HEK293 (cell line): ENCODE results near the gene SH2D7.

ENCODE experiments used
- BCL11A ChIP-seq: fragments of 450-650 bp; formaldehyde crosslinking; IDR thresholded peaks from 2 replicates; pipeline ENCODE4 v1.5.1; 2016; ENCODE audit warnings: low read depth, missing biosample characterization, missing genetic modification characterization
- CTCF ChIP-seq: fragments of 450-650 bp; formaldehyde crosslinking; IDR thresholded peaks from 2 replicates; pipeline ENCODE4 v1.5.1; 2016; ENCODE audit warnings: missing biosample characterization, missing genetic modification characterization
- FEZF1 ChIP-seq: fragments of 450-650 bp; formaldehyde crosslinking; IDR thresholded peaks from 2 replicates; pipeline ENCODE4 v1.5.1; 2016; ENCODE audit warnings: missing biosample characterization, missing genetic modification characterization
- GLIS1 ChIP-seq: fragments of 450-650 bp; formaldehyde crosslinking; IDR thresholded peaks from 2 replicates; pipeline ENCODE4 v1.5.1; 2016; ENCODE audit warnings: missing biosample characterization, missing genetic modification characterization
- HOXD13 ChIP-seq: sonication (generic); formaldehyde crosslinking; IDR thresholded peaks from 2 replicates; pipeline ENCODE4 v1.8.0; 2022; ENCODE audit warnings: missing genetic modification reagents, borderline replicate concordance
- MZF1 ChIP-seq: fragments of 450-650 bp; formaldehyde crosslinking; IDR thresholded peaks from 2 replicates; pipeline ENCODE4 v1.5.1; 2017; ENCODE audit warnings: missing biosample characterization, missing genetic modification characterization, borderline replicate concordance
- PRDM1 ChIP-seq: fragments of 450-650 bp; formaldehyde crosslinking; IDR thresholded peaks from 2 replicates; pipeline ENCODE4; 2016; ENCODE audit warnings: missing biosample characterization, missing genetic modification characterization
- SCRT1 ChIP-seq: fragments of 450-650 bp; formaldehyde crosslinking; IDR thresholded peaks from 2 replicates; pipeline ENCODE4 v1.5.1; 2016; ENCODE audit warnings: missing biosample characterization, missing genetic modification characterization, borderline replicate concordance
- ZBTB7A ChIP-seq: fragments of 450-650 bp; formaldehyde crosslinking; IDR thresholded peaks from 2 replicates; pipeline ENCODE4 v1.5.1; 2016; ENCODE audit warnings: low read depth, missing biosample characterization, missing genetic modification characterization
- ZFP37 ChIP-seq: fragments of 450-650 bp; formaldehyde crosslinking; IDR thresholded peaks from 2 replicates; pipeline ENCODE4 v1.5.1; 2016; ENCODE audit warnings: missing biosample characterization, missing genetic modification characterization
- ZFP41 ChIP-seq: fragments of 450-650 bp; formaldehyde crosslinking; IDR thresholded peaks from 2 replicates; pipeline ENCODE4 v1.5.1; 2016; ENCODE audit warnings: missing biosample characterization, missing genetic modification characterization, borderline replicate concordance
- ZIC2 ChIP-seq: fragments of 450-650 bp; formaldehyde crosslinking; IDR thresholded peaks from 2 replicates; pipeline ENCODE4 v1.5.1; 2016; ENCODE audit warnings: missing biosample characterization, missing genetic modification characterization
- ZNF114 ChIP-seq: fragments of 450-650 bp; formaldehyde crosslinking; IDR thresholded peaks from 2 replicates; pipeline ENCODE4 v1.5.0; 2017; ENCODE audit warnings: missing biosample characterization, missing genetic modification characterization
- ZNF121 ChIP-seq: fragments of 450-650 bp; formaldehyde crosslinking; IDR thresholded peaks from 2 replicates; pipeline ENCODE4 v1.5.1; 2016; ENCODE audit warnings: missing biosample characterization, missing genetic modification characterization
- ZNF155 ChIP-seq: fragments of 450-650 bp; formaldehyde crosslinking; IDR thresholded peaks from 2 replicates; pipeline ENCODE4 v1.5.1; 2016; ENCODE audit warnings: missing biosample characterization, missing genetic modification characterization
- ZNF19 ChIP-seq: fragments of 450-650 bp; formaldehyde crosslinking; IDR thresholded peaks from 2 replicates; pipeline ENCODE4; 2016; ENCODE audit warnings: missing biosample characterization, missing genetic modification characterization, low read depth
- ZNF214 ChIP-seq: fragments of 450-650 bp; formaldehyde crosslinking; IDR thresholded peaks from 2 replicates; pipeline ENCODE4 v1.5.1; 2017; ENCODE audit warnings: missing biosample characterization, mild to moderate bottlenecking, missing genetic modification characterization, borderline replicate concordance
- ZNF23 ChIP-seq: fragments of 450-650 bp; formaldehyde crosslinking; IDR thresholded peaks from 2 replicates; pipeline ENCODE4 v1.5.1; 2016; ENCODE audit warnings: missing biosample characterization, missing genetic modification characterization, borderline replicate concordance
- ZNF350 ChIP-seq: fragments of 450-650 bp; formaldehyde crosslinking; IDR thresholded peaks from 2 replicates; pipeline ENCODE4 v1.5.0; 2017; ENCODE audit warnings: missing biosample characterization, mild to moderate bottlenecking, missing genetic modification characterization
- ZNF354C ChIP-seq: fragments of 450-650 bp; formaldehyde crosslinking; IDR thresholded peaks from 2 replicates; pipeline ENCODE4 v1.5.1; 2016; ENCODE audit warnings: missing biosample characterization, missing genetic modification characterization, low read depth, borderline replicate concordance
- ZNF416 ChIP-seq: fragments of 450-650 bp; formaldehyde crosslinking; IDR thresholded peaks from 2 replicates; pipeline ENCODE4 v1.5.1; 2016; ENCODE audit warnings: missing biosample characterization, missing genetic modification characterization
- ZNF501 ChIP-seq: fragments of 450-650 bp; formaldehyde crosslinking; IDR thresholded peaks from 2 replicates; pipeline ENCODE4 v1.5.1; 2016; ENCODE audit warnings: missing biosample characterization, missing genetic modification characterization
- ZNF513 ChIP-seq: fragments of 450-650 bp; IDR thresholded peaks from 2 replicates; pipeline ENCODE4 v1.5.1; 2018; ENCODE audit warnings: missing biosample characterization, missing genetic modification characterization
- ZNF521 ChIP-seq: fragments of 450-650 bp; formaldehyde crosslinking; IDR thresholded peaks from 2 replicates; pipeline ENCODE4 v1.5.1; 2017; ENCODE audit warnings: missing biosample characterization, mild to moderate bottlenecking, missing genetic modification characterization
- ZNF544 ChIP-seq: fragments of 450-650 bp; formaldehyde crosslinking; IDR thresholded peaks from 2 replicates; pipeline ENCODE4 v1.5.0; 2017; ENCODE audit warnings: missing biosample characterization, missing genetic modification characterization
- ZNF561 ChIP-seq: fragments of 450-650 bp; IDR thresholded peaks from 2 replicates; pipeline ENCODE4 v1.5.1; 2018; ENCODE audit warnings: missing biosample characterization, missing genetic modification characterization, borderline replicate concordance
- ZNF585B ChIP-seq: fragments of 450-650 bp; formaldehyde crosslinking; IDR thresholded peaks from 2 replicates; pipeline ENCODE4 v1.5.1; 2016; ENCODE audit warnings: missing biosample characterization, missing genetic modification characterization
- ZNF624 ChIP-seq: fragments of 450-650 bp; formaldehyde crosslinking; IDR thresholded peaks from 2 replicates; pipeline ENCODE4 v1.5.1; 2017; ENCODE audit warnings: missing biosample characterization, missing genetic modification characterization
- ZNF626 ChIP-seq: fragments of 450-650 bp; sonication (Bioruptor Pico); formaldehyde crosslinking; IDR thresholded peaks from 2 replicates; pipeline ENCODE4 v1.5.1; 2018; ENCODE audit warnings: missing biosample characterization, missing genetic modification characterization, inconsistent platforms
- ZNF670 ChIP-seq: fragments of 450-650 bp; formaldehyde crosslinking; IDR thresholded peaks from 2 replicates; pipeline ENCODE4 v1.5.1; 2016; ENCODE audit warnings: missing biosample characterization, missing genetic modification characterization, low read depth
- ZNF707 ChIP-seq: fragments of 450-650 bp; formaldehyde crosslinking; IDR thresholded peaks from 2 replicates; pipeline ENCODE4 v1.5.1; 2016; ENCODE audit warnings: missing biosample characterization, missing genetic modification characterization
- ZNF776 ChIP-seq: fragments of 450-650 bp; formaldehyde crosslinking; IDR thresholded peaks from 2 replicates; pipeline ENCODE4 v1.5.0; 2017; ENCODE audit warnings: missing biosample characterization, missing genetic modification characterization, borderline replicate concordance
- ZNF777 ChIP-seq: fragments of 450-650 bp; formaldehyde crosslinking; IDR thresholded peaks from 2 replicates; pipeline ENCODE4 v1.5.1; 2017; ENCODE audit warnings: missing biosample characterization, missing genetic modification characterization, borderline replicate concordance
- ZNF791 ChIP-seq: fragments of 450-650 bp; formaldehyde crosslinking; IDR thresholded peaks from 2 replicates; pipeline ENCODE4 v1.5.1; 2016; ENCODE audit warnings: missing biosample characterization, missing genetic modification characterization
- ZNF843 ChIP-seq: fragments of 450-650 bp; formaldehyde crosslinking; IDR thresholded peaks from 2 replicates; pipeline ENCODE4 v1.5.1; 2016; ENCODE audit warnings: missing biosample characterization, missing genetic modification characterization
- ZSCAN30 ChIP-seq: fragments of 450-650 bp; IDR thresholded peaks from 2 replicates; pipeline ENCODE4 v1.5.1; 2018; ENCODE audit warnings: missing biosample characterization, mild to moderate bottlenecking, missing genetic modification characterization, moderate library complexity
- ZXDB ChIP-seq: fragments of 450-650 bp; formaldehyde crosslinking; IDR thresholded peaks from 2 replicates; pipeline ENCODE4 v1.5.1; 2016; ENCODE audit warnings: missing biosample characterization, missing genetic modification characterization
- TF ChIP-seq, protein P1 (sequence below): fragments of 450-650 bp; formaldehyde crosslinking; IDR thresholded peaks from 2 replicates; pipeline ENCODE4 v1.5.1; 2016; ENCODE audit warnings: missing biosample characterization, missing genetic modification characterization, low read depth

The SH2D7 gene

DNA sequence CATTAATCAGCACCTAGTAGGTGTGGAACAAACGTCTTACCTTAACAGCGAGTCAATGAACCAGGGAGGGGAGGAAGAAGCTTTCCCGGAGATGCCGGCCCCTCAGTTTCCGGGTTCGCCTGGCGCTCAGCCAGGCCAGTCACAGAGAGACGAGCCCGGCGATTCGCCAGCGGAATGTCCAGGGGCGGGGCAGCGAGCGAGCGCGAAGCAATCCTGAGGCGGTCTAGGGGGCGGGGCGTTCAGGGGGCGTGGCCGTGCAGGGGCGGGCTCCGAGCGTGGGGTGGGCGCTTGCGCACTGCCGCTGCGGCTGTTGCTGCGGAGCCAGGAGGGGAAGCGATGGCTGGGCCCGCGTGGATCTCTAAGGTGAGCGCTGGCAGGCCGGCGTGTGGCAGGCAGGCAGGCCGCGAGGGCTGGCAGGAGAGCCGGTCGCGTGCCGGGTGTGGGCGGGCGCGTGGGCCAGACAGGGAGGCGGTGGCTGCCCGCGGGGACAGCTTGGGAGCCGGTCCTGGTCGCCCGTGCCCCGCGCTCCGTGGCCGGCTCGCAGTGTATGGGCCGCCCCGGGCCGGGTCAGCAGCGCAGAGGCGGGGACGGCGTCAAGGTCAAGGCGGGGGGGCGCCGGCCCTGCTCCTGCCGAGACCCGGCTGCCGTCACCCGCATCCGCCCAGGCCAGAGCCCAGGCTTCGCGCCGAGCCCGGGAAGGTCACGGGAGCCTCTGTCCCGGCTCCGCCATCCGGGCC, 56.9 kb downstream of the SH2D7 start, which contains the start of gene IDH3A (continued):
- no peak for TF ChIP-seq ZNF416 (tag by site-specific recombination)
- no peak for TF ChIP-seq ZNF513 (tag by site-specific recombination)
- TF ChIP-seq ZNF585B (tag by site-specific recombination): no peak
- TF ChIP-seq, protein P1, sequence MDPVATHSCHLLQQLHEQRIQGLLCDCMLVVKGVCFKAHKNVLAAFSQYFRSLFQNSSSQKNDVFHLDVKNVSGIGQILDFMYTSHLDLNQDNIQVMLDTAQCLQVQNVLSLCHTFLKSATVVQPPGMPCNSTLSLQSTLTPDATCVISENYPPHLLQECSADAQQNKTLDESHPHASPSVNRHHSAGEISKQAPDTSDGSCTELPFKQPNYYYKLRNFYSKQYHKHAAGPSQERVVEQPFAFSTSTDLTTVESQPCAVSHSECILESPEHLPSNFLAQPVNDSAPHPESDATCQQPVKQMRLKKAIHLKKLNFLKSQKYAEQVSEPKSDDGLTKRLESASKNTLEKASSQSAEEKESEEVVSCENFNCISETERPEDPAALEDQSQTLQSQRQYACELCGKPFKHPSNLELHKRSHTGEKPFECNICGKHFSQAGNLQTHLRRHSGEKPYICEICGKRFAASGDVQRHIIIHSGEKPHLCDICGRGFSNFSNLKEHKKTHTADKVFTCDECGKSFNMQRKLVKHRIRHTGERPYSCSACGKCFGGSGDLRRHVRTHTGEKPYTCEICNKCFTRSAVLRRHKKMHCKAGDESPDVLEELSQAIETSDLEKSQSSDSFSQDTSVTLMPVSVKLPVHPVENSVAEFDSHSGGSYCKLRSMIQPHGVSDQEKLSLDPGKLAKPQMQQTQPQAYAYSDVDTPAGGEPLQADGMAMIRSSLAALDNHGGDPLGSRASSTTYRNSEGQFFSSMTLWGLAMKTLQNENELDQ: no peak
- no peak for TF ChIP-seq ZNF670
- no peak for TF ChIP-seq ZFP41 (tag by site-specific recombination)
- no peak for TF ChIP-seq ZIC2 (tag by site-specific recombination)
- TF ChIP-seq ZBTB7A: no peak
- TF ChIP-seq ZNF561 (tag by site-specific recombination): peak; percentile 35; the same call in 1 of the 2 replicates
- TF ChIP-seq ZNF155 (tag by site-specific recombination): no peak
- TF ChIP-seq BCL11A: no peak
- no peak for TF ChIP-seq ZNF121 (tag by site-specific recombination)
- TF ChIP-seq ZNF114: no peak
- TF ChIP-seq ZNF777: no peak
- no peak; the same call in none of the 2 replicates for TF ChIP-seq ZXDB
- TF ChIP-seq HOXD13 (CRISPR knock-in tag): no peak
- TF ChIP-seq ZNF791: no peak
- TF ChIP-seq MZF1 (tag by site-specific recombination): no peak; the same call in 1 of the 2 replicates
- TF ChIP-seq CTCF (tag by site-specific recombination): no peak
- TF ChIP-seq ZNF501 (tag by site-specific recombination): peak; percentile 69; the same call in 1 of the 2 replicates
- TF ChIP-seq ZNF214 (tag by site-specific recombination): no peak
- no peak for TF ChIP-seq ZNF776 (tag by site-specific recombination)
- TF ChIP-seq PRDM1 (tag by site-specific recombination): no peak
- no peak for TF ChIP-seq FEZF1 (tag by site-specific recombination)
- no peak for TF ChIP-seq ZNF624 (tag by site-specific recombination)
- no peak for TF ChIP-seq ZNF23 (tag by site-specific recombination)
- no peak for TF ChIP-seq ZNF544 (tag by site-specific recombination)
- no peak for TF ChIP-seq ZNF843 (tag by site-specific recombination)
- peak; percentile 78; the same call in 1 of the 2 replicates for TF ChIP-seq ZSCAN30 (tag by site-specific recombination)
- TF ChIP-seq ZNF350 (tag by site-specific recombination): no peak
- no peak for TF ChIP-seq ZNF626 (tag by site-specific recombination)
- 0 out of 2 replicates have a peak, but pooled peaks have one; percentile 19 for TF ChIP-seq GLIS1 (tag by site-specific recombination)
- no peak for TF ChIP-seq ZNF707 (tag by site-specific recombination)
- no peak for TF ChIP-seq ZNF521
- TF ChIP-seq ZNF19 (tag by site-specific recombination): no peak
- no peak for TF ChIP-seq SCRT1 (tag by site-specific recombination)
- no peak for TF ChIP-seq ZFP37 (tag by site-specific recombination)
- TF ChIP-seq ZNF354C (tag by site-specific recombination): no peak
